HG02840 (cell line): Measurements from ENCODE around the gene PLXNA4.

ENCODE experiments used
- ATAC-seq: cut with Tn5 transposase; IDR thresholded peaks from one replicate; pipeline ENCODE4 v1.9.1; 2021; ENCODE audit warnings: mild to moderate bottlenecking, moderate library complexity, moderate number of reproducible peaks; ENCODE audit not compliant: unreplicated experiment, low FRiP score

PLXNA4 gene

GRCh38 chr7:132307465-132307864, 268.8 kb downstream of the PLXNA4 start:
- ATAC-seq: no peak

- ATAC-seq: no peak
Observed at GRCh38 chr7:132300599-132301277, 275.5 kb downstream of the PLXNA4 start.

GRCh38 chr7:132298790-132299189, 277.5 kb downstream of the PLXNA4 start:
- ATAC-seq: no peak

GRCh38 chr7:132296820-132297219, 279.4 kb downstream of the PLXNA4 start:
- no peak for ATAC-seq

GRCh38 chr7:132295175-132295574, 281.1 kb downstream of the PLXNA4 start:
- no peak for ATAC-seq

- no peak for ATAC-seq
Observed at GRCh38 chr7:132292803-132293202, 283.5 kb downstream of the PLXNA4 start.

GRCh38 chr7:132291481-132291880, 284.8 kb downstream of the PLXNA4 start:
- no peak for ATAC-seq

GRCh38 chr7:132290021-132290420, 286.2 kb downstream of the PLXNA4 start:
- ATAC-seq: no peak

GRCh38 chr7:132286836-132287235, 289.4 kb downstream of the PLXNA4 start:
- no peak for ATAC-seq

GRCh38 chr7:132280335-132280734, 295.9 kb downstream of the PLXNA4 start:
- ATAC-seq: no peak

GRCh38 chr7:132279718-132280117, 296.6 kb downstream of the PLXNA4 start:
- ATAC-seq: no peak

GRCh38 chr7:132276976-132277725, 299.1 kb downstream of the PLXNA4 start:
- no peak for ATAC-seq

- ATAC-seq: no peak
Observed at GRCh38 chr7:132276234-132276630, 300.0 kb downstream of the PLXNA4 start.

GRCh38 chr7:132275416-132276233, 300.6 kb downstream of the PLXNA4 start:
- ATAC-seq: no peak

GRCh38 chr7:132272763-132273371, 303.4 kb downstream of the PLXNA4 start:
- ATAC-seq: no peak

GRCh38 chr7:132270517-132270916, 305.8 kb downstream of the PLXNA4 start:
- no peak for ATAC-seq

GRCh38 chr7:132269718-132270117, 306.6 kb downstream of the PLXNA4 start:
- no peak for ATAC-seq

- ATAC-seq: no peak
Observed at GRCh38 chr7:132263151-132263550, 313.1 kb downstream of the PLXNA4 start.

- ATAC-seq: no peak
Observed at GRCh38 chr7:132262160-132262470, 314.2 kb downstream of the PLXNA4 start.

GRCh38 chr7:132261327-132262159, 314.7 kb downstream of the PLXNA4 start:
- ATAC-seq: no peak
